PC-3 (cell line): ENCODE results near the gene GALK2. TPM values are rescaled to one million over a fixed set of nuclear protein-coding genes. Genes with fewer than 3 reads are reported as not detected.

Experiments used
- ATAC-seq: fragments of 200-7000 bp; cut with Tn5 transposase; 2 replicates; pipeline ENCODE4 v1.9.1; 2020; ENCODE audit warnings: mild to moderate bottlenecking, moderate library complexity
- BruUV-seq: library from RNA; stranded (reverse); fragments of 400-500 nt; replicated peaks from 2 replicates; lab custom pipeline; 2021; lab: Mats Ljungman, UMichigan
- CTCF ChIA-PET: fragments of 300-600 bp; sonication (Branson Sonifier 250); formaldehyde crosslinking; loops from one replicate; lab custom pipeline; 2022; ENCODE audit warnings: antibody characterized with exemption; lab: Charles Lee
- POLR2A ChIA-PET: fragments of 300-600 bp; sonication (Branson Sonifier 250); formaldehyde crosslinking; loops from one replicate; lab custom pipeline; 2022; ENCODE audit warnings: antibody characterized with exemption; ENCODE audit not compliant: unreplicated experiment; lab: Charles Lee
- DNase-seq: peaks from one replicate; pipeline ENCODE4 v3.0.0-alpha.2; 2015
- H2AFZ ChIP-seq: fragments of 300-600 bp; sonication (generic); 2 replicates; pipeline ENCODE4 v1.6.0; 2016; ENCODE audit warnings: antibody characterized with exemption, low read length
- H3F3A ChIP-seq: fragments of 300-600 bp; sonication (generic); one replicate; pipeline ENCODE4 v1.6.0; 2017; ENCODE audit warnings: antibody characterized with exemption, low read length, control low read depth, mild to moderate bottlenecking; ENCODE audit not compliant: unreplicated experiment
- H3K27ac ChIP-seq: fragments of 300-600 bp; sonication (generic); 2 replicates; pipeline ENCODE4 v1.5.1; 2016; ENCODE audit warnings: mild to moderate bottlenecking, low read length
- H3K27me3 ChIP-seq: fragments of 300-600 bp; sonication (generic); 2 replicates; pipeline ENCODE4 v1.6.1; 2016; ENCODE audit warnings: low read length, mixed read lengths
- H3K36me3 ChIP-seq: fragments of 300-600 bp; sonication (generic); 2 replicates; pipeline ENCODE4 v1.6.1; 2016; ENCODE audit warnings: low read depth, mixed run types, low read length, mixed read lengths
- H3K4me1 ChIP-seq: fragments of 300-600 bp; sonication (generic); 2 replicates; pipeline ENCODE4 v1.5.1; 2016; ENCODE audit warnings: low read length; ENCODE audit not compliant: insufficient read depth
- H3K4me2 ChIP-seq: fragments of 300-600 bp; sonication (generic); 2 replicates; pipeline ENCODE4 v1.6.0; 2016; ENCODE audit warnings: low read length
- H3K4me3 ChIP-seq: fragments of 300-600 bp; sonication (generic); 2 replicates; pipeline ENCODE4 v1.5.1; 2016; ENCODE audit warnings: mild to moderate bottlenecking, low read length, mixed read lengths
- H3K79me2 ChIP-seq: fragments of 300-600 bp; sonication (generic); 2 replicates; pipeline ENCODE4 v1.6.1; 2017; ENCODE audit warnings: low read length, mixed read lengths
- H3K9ac ChIP-seq: fragments of 300-600 bp; sonication (generic); 2 replicates; pipeline ENCODE4 v1.6.0; 2016; ENCODE audit warnings: mild to moderate bottlenecking, low read length
- H3K9me2 ChIP-seq: fragments of 300-600 bp; sonication (generic); replicated peaks from 2 replicates; pipeline ENCODE4 v1.6.1; 2016; ENCODE audit warnings: mixed run types, low read length, mixed read lengths
- H3K9me3 ChIP-seq: fragments of 300-600 bp; sonication (generic); 2 replicates; pipeline ENCODE4 v1.6.1; 2016; ENCODE audit warnings: low read length, mixed read lengths
- H4K20me1 ChIP-seq: fragments of 300-600 bp; sonication (generic); 2 replicates; pipeline ENCODE4 v1.6.1; 2016; ENCODE audit warnings: low read length, mixed read lengths
- EZH2 ChIP-seq: fragments of 300-600 bp; sonication (generic); IDR thresholded peaks from one replicate; pipeline ENCODE4 v1.6.1; 2017; ENCODE audit warnings: antibody characterized with exemption, mild to moderate bottlenecking, low read length; ENCODE audit not compliant: unreplicated experiment
- EZH2phosphoT487 ChIP-seq: fragments of 300-600 bp; sonication (generic); IDR thresholded peaks from 2 replicates; pipeline ENCODE4 v1.6.1; 2018; ENCODE audit warnings: mild to moderate bottlenecking, antibody characterized with exemption, low read length, borderline replicate concordance
- intact Hi-C: fragments of 100-400 bp; cut with micrococcal nuclease; formaldehyde crosslinking; loops from 2 replicates; pipeline ENCODE4 v1.9.0; 2023
- microRNA-seq: library from miRNA; unstranded; fragments of <30 nt; microRNA quantifications from one replicate; pipeline ENCODE4 v1.1.0, GENCODE V29; 2020; ENCODE audit not compliant: unreplicated experiment
- total RNA-seq: library from RNA; depleted of rRNA; stranded (reverse); fragments of >200 nt; gene quantifications from 2 replicates; pipeline ENCODE4 v1.2.3, GENCODE V29; 2014; rRNA removed
- TF ChIP-seq, protein P1 (sequence below): fragments of 300-600 bp; sonication (generic); conservative IDR thresholded peaks from 2 replicates; pipeline ENCODE4 v1.5.1; 2017; ENCODE audit warnings: antibody characterized with exemption, low read depth, mild to moderate bottlenecking, low read length

Gene GALK2
- total RNA-seq, 1 experiment from 2014 or later, result 27.2 TPM

DNA sequence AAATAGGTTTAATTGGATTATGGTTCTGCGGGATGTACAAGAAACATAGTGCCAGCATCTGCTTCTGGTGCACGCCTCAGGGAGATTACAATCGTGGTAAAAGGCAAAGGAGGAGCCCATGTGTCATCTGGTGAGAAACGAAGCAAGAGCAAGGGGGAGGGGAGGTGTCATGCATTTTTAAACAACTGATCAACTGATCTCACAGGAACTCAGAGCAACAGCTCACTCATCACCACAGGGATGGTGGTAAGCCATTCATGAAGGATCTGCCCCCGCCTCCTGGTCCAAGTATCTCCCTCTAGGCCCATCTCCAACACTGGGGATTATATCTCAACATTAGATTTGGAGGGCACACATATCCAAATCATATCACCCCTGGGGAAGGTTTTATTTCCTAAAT lies 210.9 kb downstream of the GALK2 start:
- no peak for ATAC-seq
- POLR2A ChIA-PET, result no interaction called here
- CTCF ChIA-PET, result no interaction called here

More for the DNA sequence above, 210.9 kb downstream of the GALK2 start:
- Histone ChIP-seq H2AFZ (no peak overlapping the region), H3K36me3 (no peaks in the 10 kb centered on the region), H3K9ac (no peak overlapping the region), H4K20me1 (no peaks in the 10 kb centered on the region), H3K4me3 (no peak overlapping the region), H3K27ac (no peak overlapping the region), H3K27me3 (no peaks in the 10 kb centered on the region), H3K9me3 (no peaks in the 10 kb centered on the region), H3K4me2 (no peak overlapping the region), H3K4me1 (peaks cover 19% of the 10 kb centered on the region), H3F3A (no peaks in the 10 kb centered on the region), H3K79me2 (no peaks in the 10 kb centered on the region), H3K9me2 (no peaks in the 10 kb centered on the region)
- BruUV-seq, result no TSS peak
- no peak for TF ChIP-seq EZH2phosphoT487
- TF ChIP-seq EZH2, result no peak
- TF ChIP-seq, protein P1, sequence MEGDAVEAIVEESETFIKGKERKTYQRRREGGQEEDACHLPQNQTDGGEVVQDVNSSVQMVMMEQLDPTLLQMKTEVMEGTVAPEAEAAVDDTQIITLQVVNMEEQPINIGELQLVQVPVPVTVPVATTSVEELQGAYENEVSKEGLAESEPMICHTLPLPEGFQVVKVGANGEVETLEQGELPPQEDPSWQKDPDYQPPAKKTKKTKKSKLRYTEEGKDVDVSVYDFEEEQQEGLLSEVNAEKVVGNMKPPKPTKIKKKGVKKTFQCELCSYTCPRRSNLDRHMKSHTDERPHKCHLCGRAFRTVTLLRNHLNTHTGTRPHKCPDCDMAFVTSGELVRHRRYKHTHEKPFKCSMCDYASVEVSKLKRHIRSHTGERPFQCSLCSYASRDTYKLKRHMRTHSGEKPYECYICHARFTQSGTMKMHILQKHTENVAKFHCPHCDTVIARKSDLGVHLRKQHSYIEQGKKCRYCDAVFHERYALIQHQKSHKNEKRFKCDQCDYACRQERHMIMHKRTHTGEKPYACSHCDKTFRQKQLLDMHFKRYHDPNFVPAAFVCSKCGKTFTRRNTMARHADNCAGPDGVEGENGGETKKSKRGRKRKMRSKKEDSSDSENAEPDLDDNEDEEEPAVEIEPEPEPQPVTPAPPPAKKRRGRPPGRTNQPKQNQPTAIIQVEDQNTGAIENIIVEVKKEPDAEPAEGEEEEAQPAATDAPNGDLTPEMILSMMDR, result no peak
- no peak for DNase-seq
- intact Hi-C loops, result loop anchor here (5.0 kb wide), 1 partner anchor 36 kb away; no protein-coding TSS in a partner anchor

Small RNA genes within 50 kb of the gene (microRNA-seq; reads per million reads assigned to microRNA genes)
- gene MIR4716, result not detected

Other genes starting within 250 kb of the GALK2 start
- 2.4 and 4.3 TPM in 2 replicates for gene SHC4, start 206.3 kb upstream of the GALK2 start, total RNA-seq
- 13.6 and 18.6 TPM in 2 replicates for gene SECISBP2L, start 123.8 kb upstream of the GALK2 start, total RNA-seq
- 30.4 TPM in 2 replicates for gene COPS2, start 14.6 kb upstream of the GALK2 start, total RNA-seq